ENCODE results near the gene BRD4.
"Not testable (repeated sequence)": the region's sequence is repeated elsewhere in the genome, so short reads cannot be mapped to it uniquely, and the experiment has no call there.

The BRD4 gene

DNA sequence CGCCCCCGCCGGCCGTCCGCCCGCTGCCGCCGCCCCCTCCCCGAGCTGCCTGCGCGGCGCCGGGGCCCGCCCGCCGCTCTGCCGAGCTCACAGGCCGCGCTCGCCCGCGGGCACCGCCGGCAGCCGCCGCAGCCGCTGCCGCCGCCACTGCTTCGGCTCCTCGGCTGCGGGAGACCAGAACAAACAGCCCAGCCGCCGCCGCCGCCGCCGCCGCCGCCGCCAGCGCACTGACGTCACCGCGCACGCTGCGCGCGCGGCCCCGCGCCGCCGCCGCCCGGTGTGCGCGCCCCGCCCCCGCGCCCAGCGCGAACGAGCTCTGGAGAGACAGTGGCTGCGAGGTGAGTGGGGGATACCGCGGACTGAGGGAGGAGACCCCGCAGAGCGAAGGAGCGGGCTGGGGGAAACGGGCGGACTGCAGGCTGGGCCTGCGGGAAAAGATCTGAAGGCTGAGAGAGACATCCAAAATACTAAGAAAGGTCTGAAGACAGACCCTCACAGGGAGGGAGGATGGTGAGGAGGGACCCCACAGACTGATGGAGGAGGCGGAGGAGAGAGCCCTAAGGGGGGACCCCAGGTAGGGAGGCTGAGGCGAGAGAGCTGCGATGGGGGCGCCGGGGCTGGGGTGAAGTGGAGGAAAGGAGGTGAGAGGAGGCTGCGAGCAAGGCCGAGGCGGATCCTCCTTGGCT, at the start of gene BRD4:
TSS of gene BRD4 (minus strand) at position 229 of the 686 bp plus-strand sequence. CDS start 59,440 bp downstream, outside the sequence.
- DNase-seq, result peak; percentile 84

DNA sequence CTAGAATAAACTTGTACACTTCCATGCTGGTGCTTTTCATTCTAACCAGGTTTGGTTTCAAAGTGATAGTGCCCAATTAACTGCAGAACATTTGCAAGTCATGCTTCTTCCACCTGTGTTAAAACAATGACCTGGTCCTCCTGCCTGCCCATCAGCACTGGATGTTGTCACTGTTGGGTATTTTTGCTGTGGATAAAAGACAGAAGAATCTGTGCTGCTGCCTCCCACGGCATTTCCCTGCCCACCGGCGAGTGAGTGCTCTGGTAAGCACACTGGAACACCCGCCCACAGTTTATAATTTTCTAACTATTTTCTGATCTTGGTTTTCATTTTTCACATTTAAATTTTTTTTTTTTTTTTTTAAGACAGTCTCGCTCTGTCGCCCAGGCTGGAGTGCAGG, 49.5 kb upstream of the BRD4 start:
- no peak for DNase-seq

DNA sequence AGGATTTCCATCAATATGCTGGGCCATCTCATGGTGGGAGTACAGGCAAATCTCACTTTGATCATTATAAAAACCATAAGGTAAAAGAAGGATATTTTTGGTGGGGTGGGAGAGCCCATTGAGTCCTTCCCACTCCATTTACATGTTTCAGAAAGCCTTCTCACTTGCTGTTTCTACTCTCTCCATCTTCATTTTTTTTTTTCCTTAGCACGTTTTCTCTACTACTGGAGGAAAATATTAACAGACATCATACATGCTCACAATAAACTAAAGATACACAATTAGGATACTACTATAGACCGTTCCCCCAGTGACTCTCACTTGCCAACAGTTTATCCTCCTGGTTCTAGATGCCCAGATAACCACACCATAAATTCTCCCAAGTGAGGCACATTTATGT, 49.1 kb upstream of the BRD4 start:
- no peak for DNase-seq

DNA sequence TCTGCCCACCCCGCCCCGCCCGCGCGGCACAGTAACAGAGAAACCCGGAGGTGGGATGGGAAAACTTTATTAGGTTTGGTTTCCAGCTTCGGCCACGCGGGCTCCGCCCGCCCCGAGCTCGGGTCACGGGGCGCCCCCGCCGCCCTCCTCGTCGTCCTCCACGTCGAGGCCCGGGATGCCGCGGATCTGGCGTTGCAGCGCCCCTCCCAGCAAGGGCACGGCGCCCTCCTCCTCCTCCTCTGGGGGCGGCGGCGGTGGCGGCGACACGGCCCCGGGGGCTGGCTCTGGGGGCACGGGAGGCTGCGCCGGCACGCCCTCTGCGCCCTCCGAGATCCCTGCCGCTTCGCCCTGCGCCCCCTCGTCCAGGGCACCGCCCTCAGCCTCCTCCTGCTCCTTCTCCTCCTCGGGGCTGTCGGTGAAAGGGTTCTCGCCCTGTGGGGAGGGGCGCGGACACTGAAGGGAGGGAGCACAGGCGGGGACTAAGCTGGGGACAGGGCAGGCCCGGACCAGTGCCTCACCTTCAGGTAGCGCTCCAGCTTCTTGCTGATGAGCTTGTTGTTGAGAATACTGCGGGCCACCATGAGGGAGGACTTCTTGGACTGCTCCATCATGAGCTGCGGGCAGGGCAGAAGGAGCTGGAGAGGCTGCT, 47.8 kb upstream of the BRD4 start:
- DNase-seq, result peak; percentile 59

DNA sequence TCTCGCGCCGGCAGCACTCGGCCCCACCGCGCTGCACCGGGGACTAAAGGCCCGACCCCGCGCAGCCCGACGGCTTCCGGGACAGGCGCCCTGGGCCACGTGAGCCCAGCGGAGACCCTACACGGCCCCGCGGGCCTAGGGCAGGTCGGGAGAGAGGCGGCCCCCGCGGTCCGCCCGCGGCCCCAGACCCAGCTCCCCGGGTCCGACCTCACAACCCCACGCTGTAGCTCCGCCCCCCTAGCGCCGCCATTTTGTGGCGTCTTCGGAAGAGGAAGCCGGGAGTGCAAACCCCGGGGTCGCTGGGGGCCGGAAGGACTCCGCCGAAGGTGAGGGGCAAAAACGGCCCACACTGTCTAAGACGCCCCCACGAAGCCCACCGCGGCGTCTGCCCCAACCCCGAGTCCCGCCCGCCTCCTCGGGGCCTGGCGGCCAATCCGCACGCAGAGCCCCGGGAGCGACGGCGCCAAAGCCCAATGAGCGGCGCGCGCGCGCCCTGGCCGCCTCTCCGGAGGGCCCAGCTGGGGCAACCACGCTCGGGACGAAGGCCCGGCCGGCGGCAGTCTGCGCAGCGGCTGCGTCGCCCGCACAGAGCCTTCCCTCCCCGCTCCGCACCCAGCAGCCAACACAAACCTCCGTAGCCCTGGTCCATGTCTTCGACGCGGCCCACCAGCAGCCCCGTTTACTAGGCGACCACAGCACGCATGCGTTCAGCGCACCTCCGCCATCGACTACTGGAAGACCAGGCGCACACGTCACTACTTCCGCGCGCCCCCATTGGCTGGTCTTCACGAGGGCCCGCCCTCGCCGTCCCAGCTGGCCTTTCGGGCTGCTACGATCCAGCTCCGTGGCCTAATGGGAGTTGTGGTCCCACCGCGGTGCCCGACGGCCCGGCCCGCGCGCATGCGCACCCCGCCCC, 47.0 kb upstream of the BRD4 start, which contains the start of gene AKAP8:
TSS of gene AKAP8 (minus strand) at position 705 of the 916 bp plus-strand sequence. CDS start at position 649, 56 bp downstream.
- peak; percentile 99 for DNase-seq

DNA sequence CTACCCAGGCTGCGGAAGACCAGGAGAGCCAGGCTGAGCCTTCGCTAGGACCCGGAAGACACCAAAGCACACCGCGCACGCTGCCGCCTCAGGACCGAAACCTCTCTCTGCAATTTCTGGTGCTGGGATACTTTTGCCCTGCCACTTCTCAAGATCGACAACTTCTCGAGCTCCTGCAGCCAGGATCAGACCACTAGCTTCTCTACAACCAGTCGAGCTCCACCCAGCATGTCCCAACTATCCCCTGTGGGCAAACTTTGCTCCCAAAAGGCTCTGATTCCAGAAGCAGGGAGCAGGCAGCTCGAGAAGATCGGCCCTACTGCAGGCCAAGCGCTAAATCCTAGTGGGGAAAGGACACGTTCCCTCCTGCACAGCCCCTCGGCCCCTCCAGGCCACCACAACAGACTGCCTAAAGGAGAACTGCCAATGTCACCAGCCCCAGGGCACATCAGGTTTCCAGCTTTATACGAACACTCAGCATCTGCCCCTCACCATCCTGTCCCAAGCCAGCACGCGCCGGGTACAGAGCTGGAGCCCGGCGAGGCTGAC, 46.3 kb upstream of the BRD4 start:
- DNase-seq, result peak; percentile 72

DNA sequence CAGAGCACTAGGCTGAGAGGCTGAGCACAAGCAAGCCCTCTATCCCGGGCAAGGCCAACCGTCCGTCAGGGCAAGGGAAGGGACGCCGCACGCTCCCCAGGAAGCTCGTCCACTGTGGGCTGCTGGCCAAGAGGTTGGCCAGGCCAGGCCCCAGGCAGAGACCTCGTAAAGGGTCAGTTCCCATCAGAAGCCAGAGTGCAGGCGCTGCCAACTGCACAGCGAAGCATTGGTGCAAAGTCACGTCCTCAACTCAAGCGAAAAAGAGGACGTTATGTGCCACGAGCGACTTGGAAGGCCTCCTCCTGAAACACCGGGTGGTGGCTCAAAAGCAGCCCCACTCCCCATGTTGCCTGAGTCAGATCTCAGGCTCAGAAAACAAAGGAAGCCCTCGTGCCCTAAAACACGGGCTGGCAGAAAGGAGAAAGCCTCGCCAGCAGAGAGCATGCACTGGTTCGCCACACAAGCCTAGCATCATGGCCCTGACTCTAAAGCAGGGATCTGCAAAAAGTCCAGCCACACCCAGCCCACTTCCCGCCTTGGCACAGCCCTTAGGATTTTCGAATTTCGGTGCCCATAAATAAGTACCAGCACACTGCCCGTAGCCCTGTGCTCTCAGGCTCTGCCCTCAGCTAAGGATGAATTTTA, 42.6 kb upstream of the BRD4 start:
- DNase-seq, result no peak

DNA sequence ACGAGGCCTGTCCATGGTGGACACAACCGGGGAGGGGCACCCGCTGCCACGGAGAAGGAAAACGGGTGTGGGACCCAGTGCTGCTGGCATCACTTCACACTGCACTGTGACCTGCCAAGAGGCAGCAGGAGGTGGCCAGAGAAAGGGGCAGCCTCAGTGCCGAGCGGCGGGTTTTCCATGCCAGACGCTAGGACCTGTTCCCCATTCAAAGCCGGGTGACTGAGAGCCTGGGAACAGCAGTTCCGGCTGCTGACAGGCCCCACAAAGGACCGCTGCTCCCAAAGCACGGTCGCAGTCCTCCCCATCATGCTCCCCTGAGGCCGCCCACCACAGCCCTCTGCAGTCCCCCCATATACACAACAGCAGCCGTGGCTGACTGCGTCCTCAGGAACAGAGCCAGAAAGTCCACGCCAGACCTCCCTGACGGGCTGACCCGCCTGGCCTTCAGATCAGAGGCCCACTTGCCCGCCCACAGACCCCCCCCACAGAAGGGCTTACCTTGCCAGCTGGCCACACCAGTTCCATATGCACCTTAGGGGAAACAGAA, 41.8 kb upstream of the BRD4 start:
- no peak for DNase-seq

DNA sequence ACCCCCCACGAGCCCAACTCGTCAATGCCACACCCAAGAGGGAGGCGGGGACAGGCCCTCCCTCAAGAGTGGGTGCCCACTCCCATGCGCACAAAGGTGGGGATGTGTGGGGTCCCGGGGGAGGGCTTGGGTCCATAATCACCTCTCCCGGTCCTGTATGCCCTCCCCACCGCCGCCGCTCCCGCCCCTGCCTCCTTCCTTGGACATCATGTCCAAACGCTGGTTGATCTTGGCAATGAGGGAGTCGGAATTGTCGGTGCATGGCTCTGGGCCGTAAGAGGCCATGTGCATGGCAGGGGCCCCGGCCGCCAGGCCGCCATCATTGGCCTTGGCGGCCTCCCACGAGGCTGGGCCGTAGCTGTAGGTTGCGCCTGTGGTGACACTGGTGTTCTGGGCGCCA, 41.3 kb upstream of the BRD4 start:
- no peak for DNase-seq

DNA sequence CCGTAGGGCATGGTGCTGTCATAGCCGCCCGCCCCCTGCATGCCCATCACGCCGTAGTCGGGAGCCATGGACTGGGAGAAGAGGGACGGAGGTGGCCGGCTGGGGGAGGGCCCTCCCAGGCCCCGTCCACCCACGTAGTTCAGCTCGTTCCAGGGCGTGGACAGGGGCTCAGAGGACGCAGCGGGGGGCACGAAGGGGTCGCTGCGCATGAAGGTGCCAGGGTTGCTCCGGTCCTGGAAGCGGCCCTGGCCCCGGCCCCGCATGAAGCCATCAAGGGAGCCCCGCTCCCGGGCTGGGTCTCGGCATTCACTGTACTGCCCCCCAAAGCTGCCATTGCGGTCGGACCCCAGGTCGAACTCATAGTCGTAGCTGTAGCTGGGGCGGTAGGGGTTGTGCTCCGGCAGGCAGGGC, 40.6 kb upstream of the BRD4 start:
- no peak for DNase-seq

DNA sequence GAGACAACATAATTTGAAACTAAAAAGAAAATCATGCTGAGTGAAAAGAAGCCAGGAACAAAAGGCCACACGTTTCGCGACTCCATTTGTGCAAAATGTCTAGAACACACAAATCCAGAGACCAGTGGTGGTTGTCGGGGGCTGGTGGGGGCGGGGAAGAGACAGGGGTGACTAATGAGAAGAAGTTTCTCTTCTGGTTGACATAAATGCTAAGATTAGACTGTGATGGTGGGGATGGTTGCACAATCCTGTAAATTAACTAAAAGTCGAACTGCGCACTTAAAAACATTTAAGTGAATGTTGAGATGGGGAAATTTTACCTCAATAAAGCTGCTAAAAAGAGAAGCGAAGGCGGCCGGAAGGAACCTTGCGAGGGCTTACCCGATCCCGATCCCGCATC, 40.1 kb upstream of the BRD4 start:
- DNase-seq, result no peak

DNA sequence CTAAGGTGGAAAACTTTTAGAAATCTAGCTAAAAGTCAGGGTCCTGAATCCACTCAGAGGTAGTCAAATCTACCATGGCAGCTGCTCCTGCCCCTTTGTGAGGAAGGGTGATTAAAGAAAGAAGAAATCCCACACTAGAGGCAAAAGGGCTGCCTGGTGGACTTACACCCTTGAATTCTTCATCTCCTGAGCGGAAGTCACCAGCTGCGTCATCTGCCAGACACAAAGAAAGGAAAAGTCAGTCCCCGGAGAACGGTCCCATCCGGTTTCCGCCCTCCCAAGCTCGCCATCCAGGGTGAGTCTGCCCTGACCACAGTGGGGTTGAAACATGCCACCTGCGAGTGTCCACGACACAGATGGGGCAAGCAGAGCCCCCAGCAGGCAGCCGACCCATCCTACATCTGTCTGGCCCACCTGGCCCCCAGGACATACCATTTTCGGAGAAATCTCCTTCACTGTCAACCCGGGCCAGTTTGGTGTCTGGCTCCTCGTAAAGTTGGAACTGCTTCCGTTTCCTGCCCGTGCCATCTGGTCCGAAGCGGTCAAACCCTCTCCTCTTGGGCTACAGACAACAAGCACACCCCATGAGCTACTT, 39.5 kb upstream of the BRD4 start:
- DNase-seq, result no peak

DNA sequence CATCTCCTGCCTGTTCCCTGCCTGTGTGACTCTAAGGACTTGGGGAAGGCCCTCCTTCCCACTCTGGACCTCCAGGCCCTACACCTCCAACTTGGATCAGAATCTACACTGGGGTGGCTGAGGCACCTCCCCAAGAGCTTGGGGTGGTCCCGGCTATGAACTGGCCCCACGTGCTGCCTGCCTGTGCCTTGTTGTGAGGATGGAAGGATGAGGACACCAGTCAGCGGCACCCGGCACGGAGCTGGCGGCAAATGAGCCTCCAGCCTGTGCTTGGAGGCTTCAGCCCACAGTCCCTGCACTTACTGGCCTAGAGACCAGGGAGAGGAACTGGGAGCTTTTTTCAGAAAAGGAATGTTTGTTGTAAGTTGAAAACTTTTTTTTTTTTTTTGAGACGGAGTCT, 38.8 kb upstream of the BRD4 start:
- DNase-seq, result no peak

DNA sequence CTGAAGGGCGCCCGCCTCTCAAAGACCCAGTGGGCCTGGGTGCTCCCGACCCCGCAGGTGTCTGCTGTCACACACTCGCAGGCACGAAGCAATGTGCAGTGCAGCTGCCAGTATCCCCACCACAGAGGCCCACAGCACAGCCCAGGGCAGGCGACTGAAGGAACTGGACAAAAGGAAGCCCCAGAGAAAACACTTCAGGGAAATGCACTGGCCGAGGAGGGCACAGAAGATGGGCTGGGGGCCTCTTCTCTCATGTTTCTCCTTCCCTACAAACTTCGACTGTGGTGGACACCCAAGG, 37.2 kb upstream of the BRD4 start:
- no peak for DNase-seq

DNA sequence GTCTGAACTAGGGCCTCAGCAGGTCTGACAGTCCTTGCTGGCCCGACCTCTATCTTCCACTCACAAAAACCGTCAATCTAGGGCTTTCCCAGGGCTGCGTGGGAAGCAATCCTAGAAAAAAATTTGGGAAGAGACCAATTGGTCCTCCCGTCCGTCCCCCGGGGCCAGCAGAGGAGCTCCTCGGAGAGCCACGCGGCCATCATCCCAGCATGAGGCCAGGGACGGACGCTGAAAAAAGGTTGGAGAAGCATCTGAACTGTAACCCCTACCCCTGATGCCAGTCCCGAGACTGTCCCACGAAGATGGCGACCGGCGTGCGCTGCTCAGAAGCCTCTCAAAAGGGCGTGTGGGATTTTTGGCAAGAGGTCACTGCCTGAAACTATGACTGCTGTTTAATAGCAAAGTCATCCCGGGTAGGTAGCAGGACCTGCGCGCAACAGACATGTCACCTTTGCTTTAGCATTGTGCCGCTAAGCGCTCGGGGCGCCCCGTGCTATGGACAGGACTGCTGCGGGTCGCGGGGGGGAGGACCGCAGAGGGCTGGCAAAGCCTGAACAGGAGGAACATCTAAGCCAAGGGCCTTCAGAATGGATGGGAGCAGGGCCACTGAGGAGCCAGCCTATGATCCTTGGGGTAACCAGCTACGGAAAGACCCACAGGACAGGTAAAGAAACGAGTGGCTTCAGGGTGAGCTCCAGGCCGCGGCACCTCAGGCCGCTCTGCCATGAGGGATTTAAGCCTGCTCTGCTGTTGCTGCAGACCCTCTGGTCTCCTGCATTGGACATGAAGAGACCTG, 36.7 kb upstream of the BRD4 start:
- DNase-seq, result no peak

DNA sequence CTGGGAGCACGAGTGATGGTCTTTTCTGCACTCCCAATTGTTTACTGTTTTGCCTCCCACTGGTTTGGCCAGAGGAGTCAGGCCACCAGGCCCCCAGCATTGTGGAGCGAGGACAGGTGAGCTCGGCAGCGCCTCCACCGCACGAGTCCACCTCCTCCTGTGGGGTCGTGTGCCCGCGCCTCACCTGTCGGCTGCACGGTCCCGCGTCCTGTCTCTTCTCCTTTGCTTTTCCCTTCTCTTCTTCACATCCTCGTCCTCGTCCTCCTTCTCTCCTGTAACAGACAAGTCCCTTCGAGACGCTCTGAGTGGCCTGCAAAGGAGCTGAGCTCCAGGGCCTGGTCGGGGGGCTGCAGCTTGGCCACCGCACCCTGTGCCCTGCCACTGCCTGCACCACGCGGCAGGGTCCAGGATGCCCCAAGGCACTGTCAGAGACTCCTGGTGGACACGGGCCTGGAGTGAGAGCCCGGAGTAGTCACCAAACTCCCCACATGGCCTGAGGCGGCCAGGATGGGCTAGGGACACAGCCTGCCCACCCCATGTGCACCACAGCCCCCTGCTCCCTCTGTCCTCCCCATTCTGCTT, 35.8 kb upstream of the BRD4 start:
- no peak for DNase-seq

DNA sequence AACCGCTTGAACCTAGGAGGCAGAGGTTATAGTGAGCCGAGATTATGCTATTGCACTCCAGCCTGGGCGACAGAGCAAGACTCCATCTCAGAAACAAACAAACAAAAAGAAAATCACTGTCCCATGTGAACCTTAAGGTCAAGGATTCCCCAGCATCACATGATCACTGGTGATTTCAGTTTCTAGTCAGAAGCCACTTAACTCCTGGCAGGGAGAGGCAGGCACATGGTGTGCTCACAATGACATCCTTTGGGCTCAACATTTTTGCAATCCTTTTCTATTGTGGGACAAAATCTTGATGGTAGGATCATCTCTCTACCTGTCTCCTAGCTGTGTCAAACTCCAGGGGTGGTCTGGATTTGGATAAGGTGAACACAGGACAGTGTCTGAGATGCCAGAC, 35.1 kb upstream of the BRD4 start:
- no peak for DNase-seq

DNA sequence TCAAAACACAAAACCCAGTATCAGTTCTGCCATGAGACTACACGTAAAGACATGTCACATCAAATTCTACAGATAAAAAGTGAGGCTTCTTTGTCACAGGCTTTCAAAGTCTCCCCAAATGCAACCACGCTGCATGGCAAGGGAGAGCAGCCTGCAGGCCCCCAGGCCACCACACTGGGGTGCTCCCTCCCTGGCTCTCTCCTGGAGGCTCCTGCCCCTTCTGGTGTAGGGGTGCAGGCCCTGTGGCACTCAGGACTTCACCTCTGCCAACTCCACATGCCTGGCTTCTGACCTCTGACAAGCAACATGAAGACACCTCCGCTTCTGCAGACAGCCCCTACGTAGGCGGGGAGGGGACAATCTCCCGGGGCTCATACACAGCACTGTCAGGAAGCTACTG, 32.9 kb upstream of the BRD4 start:
- no peak for DNase-seq

DNA sequence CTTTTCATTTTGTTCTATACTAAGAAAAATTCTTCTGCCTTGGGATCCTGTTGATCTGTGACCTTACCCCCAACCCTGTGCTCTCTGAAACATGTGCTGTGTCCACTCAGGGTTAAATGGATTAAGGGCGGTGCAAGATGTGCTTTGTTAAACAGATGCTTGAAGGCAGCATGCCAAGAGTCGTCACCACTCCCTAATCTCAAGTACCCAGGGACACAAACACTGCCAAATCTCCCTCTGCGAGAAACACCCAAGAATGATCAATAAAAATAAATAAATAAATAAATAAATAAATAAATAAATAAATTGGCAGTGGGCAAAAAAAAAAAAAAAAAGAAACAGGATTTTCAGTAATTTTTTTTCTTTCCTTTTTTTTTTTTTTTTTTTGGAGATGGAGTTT, 31.5 kb upstream of the BRD4 start:
- not testable (repeated sequence) for DNase-seq

DNA sequence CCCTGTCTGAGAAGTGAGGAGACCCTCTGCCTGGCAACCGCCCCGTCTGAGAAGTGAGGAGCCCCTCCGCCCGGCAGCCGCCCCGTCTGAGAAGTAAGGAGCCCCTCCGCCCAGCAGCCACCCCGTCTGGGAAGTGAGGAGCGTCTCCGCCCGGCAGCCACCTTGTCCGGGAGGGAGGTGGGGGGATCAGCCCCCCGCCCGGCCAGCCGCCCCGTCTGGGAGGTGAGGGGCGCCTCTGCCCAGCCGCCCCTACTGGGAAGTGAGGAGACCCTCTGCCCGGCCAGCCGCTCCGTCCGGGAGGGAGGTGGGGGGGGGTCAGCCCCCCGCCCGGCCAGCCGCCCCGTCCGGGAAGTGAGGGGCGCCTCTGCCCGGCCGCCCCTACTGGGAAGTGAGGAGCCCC, 30.7 kb upstream of the BRD4 start:
- DNase-seq, result not testable (repeated sequence)

DNA sequence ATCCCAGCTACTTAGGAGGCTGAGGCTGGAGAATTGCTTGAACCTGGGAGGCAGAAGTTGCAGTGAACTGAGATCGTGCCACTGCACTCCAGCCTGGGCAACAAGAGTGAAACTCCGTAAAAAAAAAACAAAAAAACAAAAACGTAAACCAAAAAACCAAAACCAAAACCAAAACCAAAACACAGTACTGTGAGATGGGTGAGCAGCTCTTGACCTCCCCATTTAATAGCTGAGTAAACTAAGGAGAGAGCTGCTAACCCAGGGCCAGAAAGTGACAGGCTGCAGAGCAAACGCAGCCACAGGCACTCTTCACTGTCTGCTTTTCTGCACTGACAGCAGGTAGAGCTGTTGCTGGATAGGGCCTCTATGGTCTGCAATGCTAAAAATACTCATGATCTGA, 27.7 kb upstream of the BRD4 start:
- peak; percentile 39 for DNase-seq

All from activated CD4-positive, alpha-beta T cell treated with anti-CD3 and anti-CD28 coated beads, Interleukin-2, Interleukin-6, amounts not matched to agents 100 ng/mL and 50 ng/mL, durations not matched to agents 16 hours and 8 hours (primary cell).